CD4-positive, alpha-beta T cell treated with Interleukin-10 for 1 hour (primary cell): ENCODE results near the gene ZMIZ1.

Source experiments
- DNase-seq: peaks from one replicate; pipeline ENCODE4 v3.0.0-alpha.2; 2020

The ZMIZ1 gene

GRCh38 chr10:79254333-79255006, 185.7 kb downstream of the ZMIZ1 start:
- DNase-seq, result no peak

- no peak for DNase-seq
These were observed 186.3 kb downstream of the ZMIZ1 start for GRCh38 chr10:79255007-79255507.

GRCh38 chr10:79256264-79256806, 187.6 kb downstream of the ZMIZ1 start:
- no peak for DNase-seq

- no peak for DNase-seq
These were observed 190.1 kb downstream of the ZMIZ1 start for GRCh38 chr10:79258894-79259293.

- no peak for DNase-seq
These were observed 191.1 kb downstream of the ZMIZ1 start for GRCh38 chr10:79259834-79260233.

GRCh38 chr10:79260811-79261740, 192.3 kb downstream of the ZMIZ1 start:
- DNase-seq, result no peak

- no peak for DNase-seq
These were observed 193.4 kb downstream of the ZMIZ1 start for GRCh38 chr10:79262131-79262530.

- no peak for DNase-seq
These were observed 194.4 kb downstream of the ZMIZ1 start for GRCh38 chr10:79262959-79263746.

GRCh38 chr10:79263939-79264338, 195.2 kb downstream of the ZMIZ1 start:
- DNase-seq, result no peak

- no peak for DNase-seq
These were observed 196.2 kb downstream of the ZMIZ1 start for GRCh38 chr10:79264942-79265341.

GRCh38 chr10:79266084-79266483, 197.3 kb downstream of the ZMIZ1 start:
- DNase-seq, result no peak

- peak; percentile 32 for DNase-seq
These were observed 198.0 kb downstream of the ZMIZ1 start for GRCh38 chr10:79266543-79267312.

GRCh38 chr10:79267499-79267898, 198.7 kb downstream of the ZMIZ1 start:
- no peak for DNase-seq

GRCh38 chr10:79268161-79268601, 199.4 kb downstream of the ZMIZ1 start:
- no peak for DNase-seq

- no peak for DNase-seq
These were observed 200.0 kb downstream of the ZMIZ1 start for GRCh38 chr10:79268742-79269141.

GRCh38 chr10:79269443-79269842, 200.7 kb downstream of the ZMIZ1 start:
- DNase-seq, result no peak

GRCh38 chr10:79269969-79270368, 201.2 kb downstream of the ZMIZ1 start:
- no peak for DNase-seq

GRCh38 chr10:79270466-79271246, 201.9 kb downstream of the ZMIZ1 start:
- no peak for DNase-seq

GRCh38 chr10:79272353-79272752, 203.6 kb downstream of the ZMIZ1 start:
- DNase-seq, result no peak

- no peak for DNase-seq
These were observed 204.8 kb downstream of the ZMIZ1 start for GRCh38 chr10:79273604-79274003.
